ENCODE results near the gene KCNQ1.

The KCNQ1 gene

GRCh38 chr11:2882396-2883110 is 437.7 kb downstream of the KCNQ1 start:
- POLR2A ChIA-PET: no interaction called here
- Histone ChIP-seq H3K27ac (ENCODE audit: insufficient read depth in 1 of 2, low read depth in 1 of 2, low read length in 2 of 2, poor library complexity in 1 of 2, severe bottlenecking in 2 of 2) (no peak overlapping the region), H3K27me3 (replicated peaks in 2 of 5; ENCODE audit: control insufficient read depth in 4 of 5, insufficient read depth in 5 of 5, low read length in 4 of 5) (no peaks in the 10 kb centered on the region), H3K4me1 (ENCODE audit: control extremely low read depth in 1 of 4, control insufficient read depth in 4 of 4, insufficient read depth in 4 of 4, low read length in 3 of 4) (peaks cover 0 to 33% (median 31%) of the 10 kb centered on the region in 4 experiments), H3K9me3 (ENCODE audit: control extremely low read depth in 1 of 5, control insufficient read depth in 4 of 5, insufficient read depth in 2 of 5, low read depth in 1 of 5, low read length in 4 of 5) (peaks cover 0 to 3% (median 0%) of the 10 kb centered on the region in 5 experiments), H3K36me3 (ENCODE audit: control insufficient read depth in 4 of 4, insufficient read depth in 4 of 4, low read length in 3 of 4) (peaks cover 0 to 2% (median 0%) of the 10 kb centered on the region in 4 experiments), H3K4me3 (ENCODE audit: control insufficient read depth in 1 of 7, extremely low read depth in 1 of 7, insufficient read depth in 4 of 7, low read depth in 2 of 7, low read length in 6 of 7) (no peak overlapping the region)
- DNase-seq: peak in 1 of 3 donors; percentile 24
- WGBS (ENCODE audit: insufficient coverage): 85% methylated on average over 9 of the region's 11 CpGs
- CTCF ChIA-PET: interaction anchor here (0.6 to 14.6 kb wide), 10 partner anchors 103 to 452 kb away, joined by 3 to 462 read pairs (median 3); no protein-coding TSS in a partner anchor

DNA sequence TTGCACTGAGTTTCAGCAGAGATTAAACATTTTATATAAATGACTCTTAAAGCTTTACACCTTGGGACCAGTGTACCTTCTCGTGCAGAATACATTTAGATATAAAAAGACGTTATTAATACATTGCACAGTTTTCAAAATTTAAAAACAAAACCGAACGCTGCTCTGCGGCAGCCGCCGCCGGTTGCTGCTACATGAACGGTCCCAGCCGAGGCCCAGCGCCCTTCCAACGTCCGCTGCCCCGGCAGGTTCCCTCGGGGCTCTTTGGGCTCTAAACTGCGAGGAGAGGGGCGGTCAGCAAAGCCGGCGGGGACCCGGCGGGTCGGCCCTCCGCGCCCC is 438.8 kb downstream of the KCNQ1 start:
- WGBS (ENCODE audit: insufficient coverage): 8% methylated on average over 23 of the region's 24 CpGs
- CTCF ChIA-PET: interaction anchor here (0.6 to 14.6 kb wide), 9 partner anchors 97 to 453 kb away, joined by 3 to 462 read pairs (median 3); no protein-coding TSS in a partner anchor
- peaks cover 0 to 2% (median 0%) of the 10 kb centered on the region in 4 experiments for H3K36me3 ChIP-seq (ENCODE audit: control insufficient read depth in 4 of 4, insufficient read depth in 4 of 4, low read length in 3 of 4)
- POLR2A ChIA-PET: interaction anchor here (0.6 to 5.8 kb wide), 5 partner anchors 13 to 603 kb away, joined by 3 to 30 read pairs (median 8); no protein-coding TSS in a partner anchor
- H3K9me3 ChIP-seq (ENCODE audit: control extremely low read depth in 1 of 5, control insufficient read depth in 4 of 5, insufficient read depth in 2 of 5, low read depth in 1 of 5, low read length in 4 of 5): peaks cover 0 to 3% (median 0%) of the 10 kb centered on the region in 5 experiments
- H3K27ac ChIP-seq (ENCODE audit: insufficient read depth in 1 of 2, low read depth in 1 of 2, low read length in 2 of 2, poor library complexity in 1 of 2, severe bottlenecking in 2 of 2): no peak overlapping the region
- peak in 1 of 3 donors; percentile 13 for DNase-seq
- H3K27me3 ChIP-seq (replicated peaks in 2 of 5; ENCODE audit: control insufficient read depth in 4 of 5, insufficient read depth in 5 of 5, low read length in 4 of 5): no peaks in the 10 kb centered on the region
- peaks cover 0 to 41% (median 33%) of the 10 kb centered on the region in 4 experiments for H3K4me1 ChIP-seq (ENCODE audit: control extremely low read depth in 1 of 4, control insufficient read depth in 4 of 4, insufficient read depth in 4 of 4, low read length in 3 of 4)
- peak overlapping the region; percentile 56 to 74 (median 70) for H3K4me3 ChIP-seq (ENCODE audit: control insufficient read depth in 1 of 7, extremely low read depth in 1 of 7, insufficient read depth in 4 of 7, low read depth in 2 of 7, low read length in 6 of 7)

DNA sequence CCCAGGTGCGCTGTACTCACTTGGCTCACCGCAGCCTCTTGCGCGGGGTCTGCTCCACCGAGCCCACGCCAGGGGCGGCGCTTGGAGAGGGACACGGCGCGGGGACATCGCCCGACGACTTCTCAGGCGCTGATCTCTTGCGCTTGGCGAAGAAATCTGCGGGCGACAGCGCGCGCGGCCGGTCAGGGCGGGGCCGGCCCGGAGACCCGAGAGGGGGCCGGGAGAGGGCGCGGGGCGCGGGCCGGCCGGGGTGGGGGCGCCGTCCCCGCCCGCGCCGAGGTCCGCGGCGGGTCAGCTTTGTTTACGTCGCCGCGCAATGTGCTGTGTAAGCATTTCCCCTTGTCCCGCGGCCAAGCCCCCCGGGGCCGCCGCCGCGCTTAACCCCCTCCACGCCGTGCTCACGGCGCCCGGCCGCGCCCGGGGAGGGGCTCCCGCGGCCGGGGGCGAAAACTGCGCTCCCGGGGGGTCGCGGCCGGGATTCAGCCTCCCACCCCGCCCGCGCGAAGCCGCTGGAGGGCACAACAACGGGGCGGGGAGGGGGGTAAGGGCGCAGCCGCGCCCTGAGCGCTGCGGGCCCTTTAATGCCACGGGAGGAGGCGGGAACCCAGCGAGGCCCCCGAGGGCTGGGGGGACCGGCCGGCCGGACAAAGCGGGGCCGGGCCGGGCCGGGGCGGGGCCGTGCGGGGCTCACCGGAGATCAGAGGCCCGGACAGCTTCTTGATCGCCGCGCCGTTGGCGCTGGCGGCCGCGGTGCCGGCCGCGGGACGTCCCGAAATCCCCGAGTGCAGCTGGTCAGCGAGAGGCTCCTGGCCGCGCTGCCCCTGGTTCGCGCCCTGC is 439.4 kb downstream of the KCNQ1 start:
- no peak overlapping the region for H3K27ac ChIP-seq (ENCODE audit: insufficient read depth in 1 of 2, low read depth in 1 of 2, low read length in 2 of 2, poor library complexity in 1 of 2, severe bottlenecking in 2 of 2)
- H3K4me1 ChIP-seq (ENCODE audit: control extremely low read depth in 1 of 4, control insufficient read depth in 4 of 4, insufficient read depth in 4 of 4, low read length in 3 of 4): peaks cover 0 to 41% (median 33%) of the 10 kb centered on the region in 4 experiments
- WGBS (ENCODE audit: insufficient coverage): under 1% methylated on average over 78 of the region's 119 CpGs
- CTCF ChIA-PET: interaction anchor here (1.0 to 14.6 kb wide), 8 partner anchors 65 to 349 kb away, joined by 3 to 462 read pairs (median 4); no protein-coding TSS in a partner anchor
- H3K36me3 ChIP-seq (ENCODE audit: control insufficient read depth in 4 of 4, insufficient read depth in 4 of 4, low read length in 3 of 4): peaks cover 0 to 2% (median 0%) of the 10 kb centered on the region in 4 experiments
- POLR2A ChIA-PET: interaction anchor here (0.6 to 5.8 kb wide), 7 partner anchors 12 to 604 kb away, joined by 3 to 30 read pairs (median 7); partner anchors contain the start of gene PHLDA2
- H3K9me3 ChIP-seq (ENCODE audit: control extremely low read depth in 1 of 5, control insufficient read depth in 4 of 5, insufficient read depth in 2 of 5, low read depth in 1 of 5, low read length in 4 of 5): no peaks in the 10 kb centered on the region
- peak overlapping the region; percentile 56 to 74 (median 70) for H3K4me3 ChIP-seq (ENCODE audit: control insufficient read depth in 1 of 7, extremely low read depth in 1 of 7, insufficient read depth in 4 of 7, low read depth in 2 of 7, low read length in 6 of 7)
- peak in 2 of 3 donors; percentile 34 to 43 for DNase-seq
- no peaks in the 10 kb centered on the region for H3K27me3 ChIP-seq (replicated peaks in 2 of 5; ENCODE audit: control insufficient read depth in 4 of 5, insufficient read depth in 5 of 5, low read length in 4 of 5)

GRCh38 chr11:2885017-2885677 is 440.3 kb downstream of the KCNQ1 start:
- under 1% methylated on average over 63 of the region's 80 CpGs for WGBS (ENCODE audit: insufficient coverage)
- Histone ChIP-seq H3K4me3 (ENCODE audit: control insufficient read depth in 1 of 7, extremely low read depth in 1 of 7, insufficient read depth in 4 of 7, low read depth in 2 of 7, low read length in 6 of 7) (peak overlapping the region; percentile 35 to 79 (median 56)), H3K27ac (ENCODE audit: insufficient read depth in 1 of 2, low read depth in 1 of 2, low read length in 2 of 2, poor library complexity in 1 of 2, severe bottlenecking in 2 of 2) (no peak overlapping the region), H3K4me1 (ENCODE audit: control extremely low read depth in 1 of 4, control insufficient read depth in 4 of 4, insufficient read depth in 4 of 4, low read length in 3 of 4) (peaks cover 0 to 41% (median 33%) of the 10 kb centered on the region in 4 experiments), H3K36me3 (ENCODE audit: control insufficient read depth in 4 of 4, insufficient read depth in 4 of 4, low read length in 3 of 4) (peaks cover 0 to 2% (median 0%) of the 10 kb centered on the region in 4 experiments), H3K9me3 (ENCODE audit: control extremely low read depth in 1 of 5, control insufficient read depth in 4 of 5, insufficient read depth in 2 of 5, low read depth in 1 of 5, low read length in 4 of 5) (no peaks in the 10 kb centered on the region), H3K27me3 (replicated peaks in 2 of 5; ENCODE audit: control insufficient read depth in 4 of 5, insufficient read depth in 5 of 5, low read length in 4 of 5) (no peaks in the 10 kb centered on the region)
- ChIA-PET POLR2A (interaction anchor here (1.0 to 5.8 kb wide), 8 partner anchors 44 to 351 kb away, joined by 3 to 30 read pairs (median 4); partner anchors contain the start of genes KCNQ1OT1 and PHLDA2), CTCF (interaction anchor here (0.6 to 14.6 kb wide), 7 partner anchors 10 to 350 kb away, joined by 3 to 462 read pairs (median 4); no protein-coding TSS in a partner anchor)
- DNase-seq: peak; percentile 51 to 71 (median 61)

DNA sequence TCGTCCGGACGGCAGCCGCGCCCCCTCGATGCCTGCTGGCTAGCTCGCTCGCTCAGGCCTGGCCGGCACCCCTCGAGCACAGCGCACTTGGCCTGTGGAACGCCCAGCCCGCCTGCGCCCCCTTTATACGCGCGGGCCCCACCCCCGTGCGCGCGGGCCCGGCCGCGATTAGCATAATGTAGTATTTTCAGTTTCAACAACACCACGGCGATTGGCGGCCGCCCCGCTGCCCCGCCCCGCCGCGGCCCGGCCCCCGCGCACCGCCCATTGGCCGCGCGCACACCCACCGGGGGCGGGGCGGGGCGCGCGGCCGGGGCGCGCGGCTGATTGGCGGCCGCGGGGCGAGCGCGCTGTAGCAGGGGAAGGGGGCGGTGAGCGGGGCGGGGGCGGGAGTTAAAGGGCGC is 440.9 kb downstream of the KCNQ1 start, which contains the start of gene CDKN1C:
CDKN1C (minus strand) TSS at position 98 of the 404 bp plus-strand sequence. CDS start 319 bp downstream, outside the sequence.
- Histone ChIP-seq H3K27me3 (replicated peaks in 2 of 5; ENCODE audit: control insufficient read depth in 4 of 5, insufficient read depth in 5 of 5, low read length in 4 of 5) (no peaks in the 10 kb centered on the region), H3K36me3 (ENCODE audit: control insufficient read depth in 4 of 4, insufficient read depth in 4 of 4, low read length in 3 of 4) (peaks cover 0 to 2% (median 0%) of the 10 kb centered on the region in 4 experiments), H3K4me3 (ENCODE audit: control insufficient read depth in 1 of 7, extremely low read depth in 1 of 7, insufficient read depth in 4 of 7, low read depth in 2 of 7, low read length in 6 of 7) (peak within 1 kb of the TSS; percentile 56 to 79 (median 70)), H3K9me3 (ENCODE audit: control extremely low read depth in 1 of 5, control insufficient read depth in 4 of 5, insufficient read depth in 2 of 5, low read depth in 1 of 5, low read length in 4 of 5) (no peaks in the 10 kb centered on the region), H3K27ac (ENCODE audit: insufficient read depth in 1 of 2, low read depth in 1 of 2, low read length in 2 of 2, poor library complexity in 1 of 2, severe bottlenecking in 2 of 2) (no peak within 1 kb of the TSS), H3K4me1 (ENCODE audit: control extremely low read depth in 1 of 4, control insufficient read depth in 4 of 4, insufficient read depth in 4 of 4, low read length in 3 of 4) (peaks cover 0 to 45% (median 34%) of the 10 kb centered on the region in 4 experiments)
- ChIA-PET POLR2A (interaction anchor here (1.0 to 5.8 kb wide), 6 partner anchors 43 to 352 kb away, joined by 3 to 30 read pairs (median 4); partner anchors contain the start of genes KCNQ1OT1 and PHLDA2), CTCF (interaction anchor here (0.6 to 14.6 kb wide), 9 partner anchors 13 to 460 kb away, joined by 3 to 462 read pairs (median 3); no protein-coding TSS in a partner anchor)
- 0% methylated on average over 31 of the region's 61 CpGs for WGBS (ENCODE audit: insufficient coverage)
- peak; percentile 79 to 93 (median 91) for DNase-seq

All from common myeloid progenitor, CD34-positive (primary cell).